K562 (cell line): Measurements from ENCODE around the gene PLCD1. TPM values are rescaled to one million over a fixed set of nuclear protein-coding genes. Genes with fewer than 3 reads are reported as not detected.

ENCODE experiments used
- ATAC-seq: fragments of 200-7000 bp; cut with Tn5 transposase; 3 replicates; pipeline ENCODE4 v1.9.1; 2020; ENCODE audit warnings: moderate library complexity
- BruUV-seq: library from RNA; stranded (reverse); fragments of 400-500 nt; replicated peaks from 2 replicates; lab custom pipeline; 2021; lab: Mats Ljungman, UMichigan
- CTCF ChIA-PET: fragments of 300-600 bp; formaldehyde crosslinking; extraction: SDS; loops from one replicate; lab custom pipeline; 2021; ENCODE audit warnings: low intra/inter-chr PET ratio; lab: Yijun Ruan, JAX
- POLR2A ChIA-PET: fragments of 300-600, 350-650 bp; sonication (Branson Sonifier 250); formaldehyde crosslinking; extraction: SDS; loops from one replicate; lab custom pipeline; 2021; ENCODE audit warnings: antibody characterized with exemption, inconsistent platforms; lab: Yijun Ruan, JAX
- DNase-seq, 4 experiments: peaks; one replicate each; pipeline versions ENCODE4 v3.0.0 to v3.0.0-alpha.2; 2011 to 2018; ENCODE audit warnings: low spot score in 3 of 4, mixed read lengths in 3 of 4; ENCODE audit errors: extremely low read depth in 1 of 4
- FAIRE-seq: peaks from 2 replicates; lab custom pipeline; 2011; peaks lifted over from hg19 to GRCh38; lab: Jason Lieb, UNC
- H2AFZ ChIP-seq: 2 replicates; pipeline ENCODE4 v1.6.0; 2011; ENCODE audit warnings: low read depth, low read length, control low read depth, inconsistent platforms
- H3K27ac ChIP-seq: fragments of 200-600 bp; 3 replicates; pipeline ENCODE4 v1.8.0; 2011; ENCODE audit warnings: low read depth, mild to moderate bottlenecking, control low read depth, inconsistent platforms, low read length, moderate library complexity, mixed read lengths; ENCODE audit errors: extremely low read depth
- H3K27me3 ChIP-seq, 2 experiments: fragments of 300-600 bp in 1 of 2; 2 replicates in 1 of 2; 3 replicates in 1 of 2; pipeline versions ENCODE4 v1.6.0 to v1.8.0; 2011; ENCODE audit warnings: inconsistent platforms in 2 of 2, low read length in 2 of 2, mild to moderate bottlenecking in 1 of 2, mixed read lengths in 1 of 2, moderate library complexity in 1 of 2; ENCODE audit not compliant: control insufficient read depth in 2 of 2, insufficient read depth in 2 of 2
- H3K36me3 ChIP-seq: fragments of 300-600 bp; 3 replicates; pipeline ENCODE4 v1.8.0; 2011; ENCODE audit warnings: mild to moderate bottlenecking, low read length, inconsistent platforms; ENCODE audit not compliant: control insufficient read depth, insufficient read depth
- H3K4me1 ChIP-seq, 2 experiments: fragments of 200-600 bp in 1 of 2; replicated peaks in 1 of 2; 2 replicates in 1 of 2; 3 replicates in 1 of 2; pipeline versions ENCODE4 v1.5.1 to v1.8.0; 2011; ENCODE audit warnings: inconsistent platforms in 2 of 2, low read length in 2 of 2, mild to moderate bottlenecking in 1 of 2, mixed read lengths in 1 of 2, moderate library complexity in 1 of 2; ENCODE audit not compliant: control insufficient read depth in 2 of 2, insufficient read depth in 2 of 2
- H3K4me2 ChIP-seq: 2 replicates; pipeline ENCODE4 v1.6.1; 2011; ENCODE audit warnings: low read length, control low read depth, inconsistent platforms, mixed read lengths; ENCODE audit not compliant: insufficient read depth
- H3K4me3 ChIP-seq: fragments of 200-600 bp; sonication (generic), shearing (Covaris generic); 2 replicates; pipeline ENCODE4 v1.5.1; 2016; ENCODE audit warnings: control low read depth, inconsistent platforms
- H3K79me2 ChIP-seq: fragments of 200-600 bp; 3 replicates; pipeline ENCODE4 v1.8.0; 2011; ENCODE audit warnings: low read length, inconsistent platforms; ENCODE audit not compliant: control insufficient read depth, insufficient read depth
- H3K9ac ChIP-seq, 2 experiments: 2 replicates each; pipeline versions ENCODE4 v1.6.0 to v1.6.1; 2011; ENCODE audit warnings: low read depth in 2 of 2, low read length in 2 of 2, control low read depth in 1 of 2, inconsistent platforms in 1 of 2, mild to moderate bottlenecking in 1 of 2, mixed read lengths in 1 of 2; ENCODE audit not compliant: insufficient read depth in 1 of 2
- H3K9me1 ChIP-seq: one replicate; pipeline ENCODE4 v1.6.0; 2011; ENCODE audit warnings: inconsistent platforms, mild to moderate bottlenecking, low read length, moderate library complexity; ENCODE audit not compliant: control insufficient read depth, insufficient read depth
- H3K9me3 ChIP-seq: replicated peaks from 2 replicates; pipeline ENCODE4 v1.5.1; 2011; ENCODE audit warnings: low read depth, low read length, inconsistent platforms; ENCODE audit not compliant: control insufficient read depth, insufficient read depth
- H4K20me1 ChIP-seq: replicated peaks from 2 replicates; pipeline ENCODE4 v1.6.1; 2011; ENCODE audit warnings: low read length, inconsistent platforms, mixed read lengths; ENCODE audit not compliant: control insufficient read depth, insufficient read depth
- ARID4B ChIP-seq: sonication (generic); formaldehyde crosslinking; IDR thresholded peaks from 2 replicates; pipeline ENCODE4 v1.8.0; 2022; ENCODE audit warnings: mild to moderate bottlenecking, missing genetic modification reagents
- CBFA2T3 ChIP-seq: fragments of 450-650 bp; IDR thresholded peaks from 2 replicates; pipeline ENCODE4 v1.6.1; 2017
- GATAD2A ChIP-seq: fragments of 450-650 bp; IDR thresholded peaks from 2 replicates; pipeline ENCODE4 v1.6.1; 2017
- L3MBTL2 ChIP-seq: fragments of 450-650 bp; IDR thresholded peaks from 2 replicates; pipeline ENCODE4 v1.6.1; 2016; ENCODE audit warnings: mild to moderate bottlenecking, moderate library complexity
- NCOA1 ChIP-seq: fragments of 450-650 bp; IDR thresholded peaks from 2 replicates; pipeline ENCODE4 v1.6.1; 2016; ENCODE audit warnings: low read depth
- NFIC ChIP-seq: fragments of 450-650 bp; IDR thresholded peaks from 2 replicates; pipeline ENCODE4 v1.6.1; 2017; ENCODE audit warnings: mild to moderate bottlenecking, inconsistent platforms
- SAP30 ChIP-seq: fragments of 200-600 bp; sonication (generic); IDR thresholded peaks from 2 replicates; pipeline ENCODE4 v1.6.1; 2012; ENCODE audit warnings: borderline replicate concordance, low read depth, mild to moderate bottlenecking, moderate library complexity, low read length, control low read depth, inconsistent platforms; ENCODE audit not compliant: insufficient read depth, poor library complexity, severe bottlenecking
- SMARCB1 ChIP-seq: IDR thresholded peaks from 2 replicates; pipeline ENCODE4 v1.6.1; 2011; ENCODE audit warnings: improper control_type of control experiment, low read depth; ENCODE audit not compliant: insufficient read length
- SPI1 ChIP-seq: IDR thresholded peaks from 2 replicates; pipeline ENCODE4 v1.6.1; 2011; ENCODE audit warnings: low read depth, low read length, control low read depth, borderline replicate concordance
- ZBTB7A ChIP-seq: IDR thresholded peaks from 2 replicates; pipeline ENCODE4 v1.6.1; 2011; ENCODE audit warnings: low read depth, mild to moderate bottlenecking, low read length, moderate library complexity, borderline replicate concordance; ENCODE audit not compliant: control insufficient read depth
- WGBS: fragments of 100-300 bp; shearing (Covaris generic); methylation state at CpG from one replicate; pipeline ENCODE4 v1.1.6; 2016; ENCODE audit warnings: low coverage, mixed read lengths; ENCODE audit not compliant: insufficient coverage; ENCODE audit errors: missing lambda C conversion rate; 5-methylcytosine and 5-hydroxymethylcytosine counted together
- in situ Hi-C: fragments of 300-500 bp; cut with MboI; formaldehyde crosslinking; loops from 4 replicates; pipeline ENCODE4 v1.15.0; 2018; ENCODE audit warnings: inconsistent platforms, mixed read lengths
- intact Hi-C: fragments of 100-400 bp; cut with micrococcal nuclease; formaldehyde crosslinking; loops from 2 replicates; pipeline ENCODE4 v1.14.2; 2022
- polyA plus RNA-seq, 8 experiments: library from polyadenylated mRNA; depleted of rRNA in 4 of 8; stranded (reverse) in 5 of 8; unstranded in 3 of 8; fragments of >200 nt; fragmentation: Nextera tagmentation in 2 of 8; fragmentation: Illumina TruSeq in 1 of 8; extraction: Ambion mirVana in 2 of 8; extraction: Trizol in 1 of 8; gene quantifications; 2 replicates each; pipeline versions ENCODE4 v1.2.1 to v1.2.3, GENCODE V29; 2011 to 2014; ENCODE audit warnings: inconsistent platforms in 1 of 8, missing spikeins in 1 of 8
- total RNA-seq, 7 experiments: library from RNA; depleted of rRNA in 6 of 7; stranded (reverse); fragments of >200 nt in 6 of 7; fragmentation: Illumina TruSeq in 2 of 7; extraction: Trizol in 2 of 7; gene quantifications; 2 replicates each; pipeline versions ENCODE4 v1.2.1 to v1.2.3, GENCODE V29; 2011 to 2021; ENCODE audit warnings: low replicate concordance in 1 of 7
- TF ChIP-seq, protein P1 (sequence below): sonication (generic); formaldehyde crosslinking; IDR thresholded peaks from 2 replicates; pipeline ENCODE4 v1.8.0; 2023; ENCODE audit warnings: missing genetic modification reagents, mild to moderate bottlenecking, borderline replicate concordance

PLCD1 gene
- total and polyA plus RNA-seq, 9 of the 15 experiments (the other 6 are each of a cell fraction or from before 2014, with no cell fraction given): 5.4 to 209 (median 116) TPM

DNA sequence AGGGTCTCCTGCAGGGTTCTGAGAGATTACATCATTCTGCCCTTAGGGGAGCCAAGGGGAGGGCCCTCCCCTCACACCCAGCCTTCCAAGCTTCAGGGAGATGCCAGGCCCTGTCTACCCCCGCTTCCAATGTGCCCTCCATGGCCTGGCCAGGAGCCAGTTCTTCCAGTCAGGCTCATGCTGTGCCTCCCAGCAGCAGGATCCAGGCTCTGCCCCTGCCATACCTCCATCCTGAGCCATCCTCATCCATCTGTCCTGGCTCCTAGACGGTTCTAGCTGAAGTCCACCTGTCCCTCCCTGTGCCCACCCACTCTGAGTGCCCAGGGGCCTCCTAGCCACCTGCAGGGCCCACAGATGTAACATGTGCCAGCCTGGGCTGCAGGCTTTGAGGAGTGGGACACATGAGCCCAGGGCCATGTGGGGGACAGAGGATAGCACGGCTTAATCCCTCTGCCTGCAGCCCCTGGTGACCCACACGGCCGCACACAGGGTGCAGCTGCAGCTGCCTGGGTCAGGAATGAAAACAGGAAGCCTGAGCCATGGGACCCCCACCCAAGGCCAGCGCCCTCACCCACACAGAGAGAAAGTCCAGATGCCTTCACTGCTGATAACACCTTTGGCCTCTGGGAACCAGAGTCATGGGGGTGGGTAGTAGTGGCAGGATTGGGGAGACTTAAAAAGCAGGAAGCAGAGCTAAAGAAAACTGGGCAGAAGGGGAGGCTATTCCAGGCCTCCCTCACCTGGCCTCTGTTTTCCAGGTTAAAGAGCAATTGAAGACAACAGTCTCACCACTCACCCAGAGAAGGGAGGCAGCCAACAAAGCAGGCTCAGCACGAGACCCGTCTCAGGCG is 11.8 kb downstream of the PLCD1 start:
- Histone ChIP-seq H4K20me1 (peaks cover 3% of the 10 kb centered on the region; the same call in 1 of the 2 replicates), H3K36me3 (peaks cover 51% of the 10 kb centered on the region), H3K4me3 (peak overlapping the region; percentile 50), H3K9ac (peak overlapping the region; percentile 80 to 96), H3K79me2 (peaks cover 69% of the 10 kb centered on the region), H3K4me1 (peaks cover 57 to 64% of the 10 kb centered on the region in 2 experiments), H3K27me3 (no peaks in the 10 kb centered on the region), H3K9me1 (peaks cover 6% of the 10 kb centered on the region), H3K4me2 (peak overlapping the region; percentile 95), H3K27ac (peak overlapping the region; percentile 79; the same call in 2 of the 3 replicates), H3K9me3 (no peaks in the 10 kb centered on the region), H2AFZ (no peak overlapping the region)
- DNase-seq (peak in 3 of 4 experiments; percentile 28 to 64 (median 47)), ATAC-seq (peak; percentile 1; the same call in 2 of the 3 replicates), FAIRE-seq (peak; percentile 23)
- POLR2A ChIA-PET: interaction anchor here (1.0 to 2.1 kb wide), 3 partner anchors 12 to 27 kb away, joined by 3 to 6 read pairs (median 3); no protein-coding TSS in a partner anchor
- CTCF ChIA-PET: no interaction called here
- WGBS: 17% methylated on average over 9 of the region's 9 CpGs
- BruUV-seq: no TSS peak
- in situ Hi-C loops: no loop called here
- intact Hi-C loops: no loop called here
- TF ChIP-seq SMARCB1: peak; percentile 37
- TF ChIP-seq, protein P1, sequence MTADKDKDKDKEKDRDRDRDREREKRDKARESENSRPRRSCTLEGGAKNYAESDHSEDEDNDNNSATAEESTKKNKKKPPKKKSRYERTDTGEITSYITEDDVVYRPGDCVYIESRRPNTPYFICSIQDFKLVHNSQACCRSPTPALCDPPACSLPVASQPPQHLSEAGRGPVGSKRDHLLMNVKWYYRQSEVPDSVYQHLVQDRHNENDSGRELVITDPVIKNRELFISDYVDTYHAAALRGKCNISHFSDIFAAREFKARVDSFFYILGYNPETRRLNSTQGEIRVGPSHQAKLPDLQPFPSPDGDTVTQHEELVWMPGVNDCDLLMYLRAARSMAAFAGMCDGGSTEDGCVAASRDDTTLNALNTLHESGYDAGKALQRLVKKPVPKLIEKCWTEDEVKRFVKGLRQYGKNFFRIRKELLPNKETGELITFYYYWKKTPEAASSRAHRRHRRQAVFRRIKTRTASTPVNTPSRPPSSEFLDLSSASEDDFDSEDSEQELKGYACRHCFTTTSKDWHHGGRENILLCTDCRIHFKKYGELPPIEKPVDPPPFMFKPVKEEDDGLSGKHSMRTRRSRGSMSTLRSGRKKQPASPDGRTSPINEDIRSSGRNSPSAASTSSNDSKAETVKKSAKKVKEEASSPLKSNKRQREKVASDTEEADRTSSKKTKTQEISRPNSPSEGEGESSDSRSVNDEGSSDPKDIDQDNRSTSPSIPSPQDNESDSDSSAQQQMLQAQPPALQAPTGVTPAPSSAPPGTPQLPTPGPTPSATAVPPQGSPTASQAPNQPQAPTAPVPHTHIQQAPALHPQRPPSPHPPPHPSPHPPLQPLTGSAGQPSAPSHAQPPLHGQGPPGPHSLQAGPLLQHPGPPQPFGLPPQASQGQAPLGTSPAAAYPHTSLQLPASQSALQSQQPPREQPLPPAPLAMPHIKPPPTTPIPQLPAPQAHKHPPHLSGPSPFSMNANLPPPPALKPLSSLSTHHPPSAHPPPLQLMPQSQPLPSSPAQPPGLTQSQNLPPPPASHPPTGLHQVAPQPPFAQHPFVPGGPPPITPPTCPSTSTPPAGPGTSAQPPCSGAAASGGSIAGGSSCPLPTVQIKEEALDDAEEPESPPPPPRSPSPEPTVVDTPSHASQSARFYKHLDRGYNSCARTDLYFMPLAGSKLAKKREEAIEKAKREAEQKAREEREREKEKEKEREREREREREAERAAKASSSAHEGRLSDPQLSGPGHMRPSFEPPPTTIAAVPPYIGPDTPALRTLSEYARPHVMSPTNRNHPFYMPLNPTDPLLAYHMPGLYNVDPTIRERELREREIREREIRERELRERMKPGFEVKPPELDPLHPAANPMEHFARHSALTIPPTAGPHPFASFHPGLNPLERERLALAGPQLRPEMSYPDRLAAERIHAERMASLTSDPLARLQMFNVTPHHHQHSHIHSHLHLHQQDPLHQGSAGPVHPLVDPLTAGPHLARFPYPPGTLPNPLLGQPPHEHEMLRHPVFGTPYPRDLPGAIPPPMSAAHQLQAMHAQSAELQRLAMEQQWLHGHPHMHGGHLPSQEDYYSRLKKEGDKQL (CRISPR knock-in tag): no peak
- TF ChIP-seq NCOA1: no peak
- TF ChIP-seq CBFA2T3: peak; percentile 27; the same call in 1 of the 2 replicates
- TF ChIP-seq GATAD2A: no peak
- TF ChIP-seq ZBTB7A: peak; percentile 69; the same call in 1 of the 2 replicates
- 0 out of 2 replicates have a peak, but pooled peaks have one; percentile 9 for TF ChIP-seq ARID4B
- peak; percentile 57; the same call in 1 of the 2 replicates for TF ChIP-seq SPI1
- TF ChIP-seq L3MBTL2: peak; percentile 4; the same call in 1 of the 2 replicates
- no peak for TF ChIP-seq SAP30
- TF ChIP-seq NFIC: peak; percentile 76
